ENCODE results near the gene ARHGEF39.
"Not testable (repeated sequence)": the region's sequence is repeated elsewhere in the genome, so short reads cannot be mapped to it uniquely, and the experiment has no call there.

The ARHGEF39 gene

GRCh38 chr9:35649431-35650340 is 15.3 kb downstream of the ARHGEF39 start:
- DNase-seq = no peak

GRCh38 chr9:35646533-35647265 is 18.3 kb downstream of the ARHGEF39 start:
- peak; percentile 90 for DNase-seq

- no peak for DNase-seq
These were observed 18.9 kb downstream of the ARHGEF39 start for GRCh38 chr9:35646153-35646532.

GRCh38 chr9:35645736-35646135 is 19.3 kb downstream of the ARHGEF39 start:
- DNase-seq = not testable (repeated sequence)

GRCh38 chr9:35643046-35643445 is 21.9 kb downstream of the ARHGEF39 start:
- DNase-seq = no peak

GRCh38 chr9:35641478-35641877 is 23.5 kb downstream of the ARHGEF39 start:
- not testable (repeated sequence) for DNase-seq

- not testable (repeated sequence) for DNase-seq
These were observed 24.6 kb downstream of the ARHGEF39 start for GRCh38 chr9:35640431-35640830.

GRCh38 chr9:35639631-35640030 is 25.4 kb downstream of the ARHGEF39 start:
- no peak for DNase-seq

GRCh38 chr9:35639225-35639624 is 25.8 kb downstream of the ARHGEF39 start:
- not testable (repeated sequence) for DNase-seq

GRCh38 chr9:35638751-35639150 is 26.2 kb downstream of the ARHGEF39 start:
- not testable (repeated sequence) for DNase-seq

- not testable (repeated sequence) for DNase-seq
These were observed 27.5 kb downstream of the ARHGEF39 start for GRCh38 chr9:35637427-35637955.

- not testable (repeated sequence) for DNase-seq
These were observed 28.1 kb downstream of the ARHGEF39 start for GRCh38 chr9:35636877-35637246.

GRCh38 chr9:35636135-35636876 is 28.7 kb downstream of the ARHGEF39 start:
- DNase-seq = no peak

- no peak for DNase-seq
These were observed 29.3 kb downstream of the ARHGEF39 start for GRCh38 chr9:35635730-35636129.

GRCh38 chr9:35629597-35629996 is 35.4 kb downstream of the ARHGEF39 start:
- DNase-seq = no peak

GRCh38 chr9:35628389-35628991 is 36.5 kb downstream of the ARHGEF39 start:
- DNase-seq = no peak

- no peak for DNase-seq
These were observed 37.4 kb downstream of the ARHGEF39 start for GRCh38 chr9:35627575-35627974.

GRCh38 chr9:35619800-35620158 is 45.2 kb downstream of the ARHGEF39 start:
- DNase-seq = no peak

- DNase-seq = no peak
These were observed 45.9 kb downstream of the ARHGEF39 start for GRCh38 chr9:35618854-35619799.

GRCh38 chr9:35618325-35618727 is 46.7 kb downstream of the ARHGEF39 start, which contains the start of gene CD72:
Gene CD72 (minus strand): TSS chr9:35618413. CDS start chr9:35618303, 110 bp downstream.
- no peak for DNase-seq

GRCh38 chr9:35617548-35617947 is 47.4 kb downstream of the ARHGEF39 start:
- DNase-seq = no peak

All from NCI-H774 (cell line).